T-helper 1 cell treated with Interleukin-12 subunit alpha and Interleukin-12 subunit beta and Interleukin-4 antibody, amounts not matched to agents 30 μg/mL and 1 μg/mL, for 36 hours (primary cell): ENCODE data around the gene MGAT3.
"Not testable (repeated sequence)": the region's sequence is repeated elsewhere in the genome, so short reads cannot be mapped to it uniquely, and the experiment has no call there.

Source experiments
- H3K27ac Mint-ChIP-seq: one replicate; pipeline ENCODE4 v1.8.0; 2021; ENCODE audit warnings: mild to moderate bottlenecking, mixed read lengths
- H3K27me3 Mint-ChIP-seq: one replicate; pipeline ENCODE4 v1.8.0; 2021; ENCODE audit warnings: low read depth, mixed read lengths
- H3K36me3 Mint-ChIP-seq: one replicate; pipeline ENCODE4 v1.8.0; 2021; ENCODE audit warnings: low read depth, mixed read lengths
- H3K4me1 Mint-ChIP-seq: one replicate; pipeline ENCODE4 v1.8.0; 2021; ENCODE audit warnings: low read depth, mixed read lengths
- H3K4me3 Mint-ChIP-seq: one replicate; pipeline ENCODE4 v1.8.0; 2021; ENCODE audit warnings: mild to moderate bottlenecking, moderate library complexity, mixed read lengths
- H3K9me3 Mint-ChIP-seq: one replicate; pipeline ENCODE4 v1.8.0; 2021; ENCODE audit warnings: mixed read lengths

The MGAT3 gene

GRCh38 chr22:39456522-39457197, at the start of gene MGAT3:
MGAT3 (plus strand) TSS chr22:39457012; CDS start chr22:39487348, 30,336 bp downstream.
- Mint-ChIP-seq H3K4me1 (peaks cover 15% of the 10 kb centered on the region), H3K36me3 (peaks cover 4% of the 10 kb centered on the region), H3K4me3 (peak within 1 kb of the TSS; percentile 44), H3K27me3 (peaks cover 69% of the 10 kb centered on the region), H3K27ac (no peak within 1 kb of the TSS), H3K9me3 (no peaks in the 10 kb centered on the region)

GRCh38 chr22:39408173-39408572, 48.6 kb upstream of the MGAT3 start:
- H3K4me1 Mint-ChIP-seq, result peaks cover 21% of the 10 kb centered on the region

GRCh38 chr22:39408807-39409206, 48.0 kb upstream of the MGAT3 start:
- Mint-ChIP-seq H3K27me3 (no peaks in the 10 kb centered on the region), H3K4me3 (no peak overlapping the region), H3K27ac (no peak overlapping the region), H3K4me1 (peaks cover 22% of the 10 kb centered on the region), H3K9me3 (no peaks in the 10 kb centered on the region), H3K36me3 (peaks cover 15% of the 10 kb centered on the region)

More at GRCh38 chr22:39408173-39408572, 48.6 kb upstream of the MGAT3 start:
- H3K27me3 Mint-ChIP-seq, result no peaks in the 10 kb centered on the region
- H3K9me3 Mint-ChIP-seq, result no peaks in the 10 kb centered on the region
- H3K4me3 Mint-ChIP-seq, result no peak overlapping the region
- H3K36me3 Mint-ChIP-seq, result peaks cover 16% of the 10 kb centered on the region
- H3K27ac Mint-ChIP-seq, result no peak overlapping the region

GRCh38 chr22:39409516-39410029, 47.2 kb upstream of the MGAT3 start:
- Mint-ChIP-seq H3K27ac (no peak overlapping the region), H3K4me3 (no peak overlapping the region), H3K9me3 (no peaks in the 10 kb centered on the region), H3K36me3 (peaks cover 15% of the 10 kb centered on the region), H3K4me1 (peaks cover 26% of the 10 kb centered on the region), H3K27me3 (no peaks in the 10 kb centered on the region)

GRCh38 chr22:39410264-39410663, 46.5 kb upstream of the MGAT3 start:
- no peaks in the 10 kb centered on the region for H3K9me3 Mint-ChIP-seq
- H3K4me1 Mint-ChIP-seq, result peaks cover 25% of the 10 kb centered on the region
- no peaks in the 10 kb centered on the region for H3K27me3 Mint-ChIP-seq
- no peak overlapping the region for H3K4me3 Mint-ChIP-seq
- H3K36me3 Mint-ChIP-seq, result peaks cover 14% of the 10 kb centered on the region
- no peak overlapping the region for H3K27ac Mint-ChIP-seq

GRCh38 chr22:39411828-39412365, 44.9 kb upstream of the MGAT3 start:
- not testable (repeated sequence) for H3K27me3 Mint-ChIP-seq, H3K36me3 Mint-ChIP-seq, H3K9me3 Mint-ChIP-seq
- H3K4me3 Mint-ChIP-seq, result peak overlapping the region; percentile 60
- H3K4me1 Mint-ChIP-seq, result peaks cover 23% of the 10 kb centered on the region
- H3K27ac Mint-ChIP-seq, result peak overlapping the region; percentile 88

- H3K36me3 Mint-ChIP-seq, H3K4me3 Mint-ChIP-seq, H3K27me3 Mint-ChIP-seq, H3K9me3 Mint-ChIP-seq: not testable (repeated sequence)
- Mint-ChIP-seq H3K4me1 (peaks cover 23% of the 10 kb centered on the region), H3K27ac (peak overlapping the region; percentile 36)
These were observed 43.6 kb upstream of the MGAT3 start for GRCh38 chr22:39413204-39413603.

GRCh38 chr22:39414377-39414776, 42.4 kb upstream of the MGAT3 start:
- H3K27me3 Mint-ChIP-seq, result no peaks in the 10 kb centered on the region
- H3K9me3 Mint-ChIP-seq, result no peaks in the 10 kb centered on the region
- H3K4me1 Mint-ChIP-seq, result peaks cover 23% of the 10 kb centered on the region
- peaks cover 19% of the 10 kb centered on the region for H3K36me3 Mint-ChIP-seq
- no peak overlapping the region for H3K4me3 Mint-ChIP-seq
- no peak overlapping the region for H3K27ac Mint-ChIP-seq

GRCh38 chr22:39414886-39415285, 41.9 kb upstream of the MGAT3 start:
- Mint-ChIP-seq H3K27me3 (no peaks in the 10 kb centered on the region), H3K36me3 (peaks cover 18% of the 10 kb centered on the region), H3K4me3 (no peak overlapping the region), H3K27ac (no peak overlapping the region), H3K4me1 (peaks cover 23% of the 10 kb centered on the region), H3K9me3 (no peaks in the 10 kb centered on the region)

- H3K36me3 Mint-ChIP-seq, result peaks cover 17% of the 10 kb centered on the region
- no peak overlapping the region for H3K4me3 Mint-ChIP-seq
- H3K27me3 Mint-ChIP-seq, result no peaks in the 10 kb centered on the region
- H3K9me3 Mint-ChIP-seq, result no peaks in the 10 kb centered on the region
- H3K27ac Mint-ChIP-seq, result no peak overlapping the region
- peaks cover 23% of the 10 kb centered on the region for H3K4me1 Mint-ChIP-seq
These were observed 41.3 kb upstream of the MGAT3 start for GRCh38 chr22:39415506-39415905.

GRCh38 chr22:39416319-39416718, 40.5 kb upstream of the MGAT3 start:
- Mint-ChIP-seq H3K4me3 (no peak overlapping the region), H3K4me1 (peaks cover 20% of the 10 kb centered on the region), H3K27ac (no peak overlapping the region), H3K9me3 (no peaks in the 10 kb centered on the region), H3K36me3 (peaks cover 14% of the 10 kb centered on the region), H3K27me3 (no peaks in the 10 kb centered on the region)

GRCh38 chr22:39417641-39418040, 39.2 kb upstream of the MGAT3 start:
- no peaks in the 10 kb centered on the region for H3K27me3 Mint-ChIP-seq
- H3K4me3 Mint-ChIP-seq, result no peak overlapping the region
- H3K9me3 Mint-ChIP-seq, result no peaks in the 10 kb centered on the region
- H3K27ac Mint-ChIP-seq, result no peak overlapping the region
- H3K36me3 Mint-ChIP-seq, result peaks cover 21% of the 10 kb centered on the region
- H3K4me1 Mint-ChIP-seq, result peaks cover 9% of the 10 kb centered on the region

- Mint-ChIP-seq H3K36me3 (peaks cover 23% of the 10 kb centered on the region), H3K27ac (no peak overlapping the region), H3K9me3 (no peaks in the 10 kb centered on the region), H3K4me3 (no peak overlapping the region), H3K27me3 (no peaks in the 10 kb centered on the region), H3K4me1 (peaks cover 5% of the 10 kb centered on the region)
These were observed 38.1 kb upstream of the MGAT3 start for GRCh38 chr22:39418696-39419095.

GRCh38 chr22:39419096-39419495, 37.7 kb upstream of the MGAT3 start:
- H3K4me1 Mint-ChIP-seq, result peaks cover 1% of the 10 kb centered on the region
- H3K27ac Mint-ChIP-seq, result no peak overlapping the region
- H3K4me3 Mint-ChIP-seq, result no peak overlapping the region
- H3K27me3 Mint-ChIP-seq, result no peaks in the 10 kb centered on the region
- H3K36me3 Mint-ChIP-seq, result peaks cover 25% of the 10 kb centered on the region
- no peaks in the 10 kb centered on the region for H3K9me3 Mint-ChIP-seq

- H3K4me1 Mint-ChIP-seq, result no peaks in the 10 kb centered on the region
- H3K36me3 Mint-ChIP-seq, result peaks cover 27% of the 10 kb centered on the region
- no peaks in the 10 kb centered on the region for H3K9me3 Mint-ChIP-seq
- no peak overlapping the region for H3K4me3 Mint-ChIP-seq
- no peak overlapping the region for H3K27ac Mint-ChIP-seq
- no peaks in the 10 kb centered on the region for H3K27me3 Mint-ChIP-seq
These were observed 36.9 kb upstream of the MGAT3 start for GRCh38 chr22:39419911-39420310.
